ENCODE results near the gene MGAT4B. TPM values are rescaled to one million over a fixed set of nuclear protein-coding genes. Genes with fewer than 3 reads are reported as not detected.

The MGAT4B gene
- total RNA-seq, 1 donor from 2014 or later: 118 TPM

- peaks cover 52% of the 10 kb centered on the region for H3K36me3 ChIP-seq
- H3K4me3 ChIP-seq: no peak overlapping the region
- no peaks in the 10 kb centered on the region for H3K27me3 ChIP-seq
- ATAC-seq (peak; percentile 64), DNase-seq (no peak)
- H3K4me1 ChIP-seq: peaks cover 5% of the 10 kb centered on the region
- intact Hi-C loops (cut with DNase I): no loop called here
- no peak for TF ChIP-seq CTCF (IDR thresholded peaks at IDR 0.05)
- H3K27ac ChIP-seq: no peak overlapping the region
- H3K9me3 ChIP-seq: no peaks in the 10 kb centered on the region
These were observed 28.8 kb downstream of the MGAT4B start for GRCh38 chr5:179777909-179778308.

- Histone ChIP-seq H3K4me1 (peaks cover 5% of the 10 kb centered on the region), H3K9me3 (no peaks in the 10 kb centered on the region), H3K27me3 (no peaks in the 10 kb centered on the region), H3K4me3 (no peak overlapping the region), H3K36me3 (peaks cover 57% of the 10 kb centered on the region), H3K27ac (no peak overlapping the region)
- no peak for ATAC-seq
- no peak for DNase-seq
- intact Hi-C loops (cut with DNase I): no loop called here
- no peak for TF ChIP-seq CTCF (IDR thresholded peaks at IDR 0.05)
These were observed 29.2 kb downstream of the MGAT4B start for GRCh38 chr5:179777456-179777855.

GRCh38 chr5:179776411-179776938 is 30.2 kb downstream of the MGAT4B start:
- Histone ChIP-seq H3K36me3 (peaks cover 67% of the 10 kb centered on the region), H3K4me3 (no peak overlapping the region), H3K4me1 (peaks cover 5% of the 10 kb centered on the region), H3K9me3 (no peaks in the 10 kb centered on the region), H3K27me3 (no peaks in the 10 kb centered on the region), H3K27ac (no peak overlapping the region)
- no peak for TF ChIP-seq CTCF (IDR thresholded peaks at IDR 0.05)
- DNase-seq: no peak
- intact Hi-C loops (cut with DNase I): no loop called here
- peak; percentile 8 for ATAC-seq

- H3K4me1 ChIP-seq: no peaks in the 10 kb centered on the region
- H3K36me3 ChIP-seq: peaks cover 87% of the 10 kb centered on the region
- ATAC-seq (peak; percentile 13), DNase-seq (no peak)
- no peaks in the 10 kb centered on the region for H3K9me3 ChIP-seq
- no peak for TF ChIP-seq CTCF (IDR thresholded peaks at IDR 0.05)
- no peak overlapping the region for H3K4me3 ChIP-seq
- H3K27ac ChIP-seq: no peak overlapping the region
- H3K27me3 ChIP-seq: no peaks in the 10 kb centered on the region
- intact Hi-C loops (cut with DNase I): no loop called here
These were observed 32.2 kb downstream of the MGAT4B start for GRCh38 chr5:179774442-179774841.

- ATAC-seq (no peak), DNase-seq (no peak)
- no peak for TF ChIP-seq CTCF (IDR thresholded peaks at IDR 0.05)
- intact Hi-C loops (cut with DNase I): no loop called here
- no peaks in the 10 kb centered on the region for H3K27me3 ChIP-seq
- no peaks in the 10 kb centered on the region for H3K4me1 ChIP-seq
- H3K27ac ChIP-seq: no peak overlapping the region
- H3K9me3 ChIP-seq: no peaks in the 10 kb centered on the region
- H3K4me3 ChIP-seq: no peak overlapping the region
- H3K36me3 ChIP-seq: peaks cover 95% of the 10 kb centered on the region
These were observed 33.0 kb downstream of the MGAT4B start for GRCh38 chr5:179773686-179774040.

- intact Hi-C loops (cut with DNase I): no loop called here
- peaks cover 97% of the 10 kb centered on the region for H3K36me3 ChIP-seq
These were observed 34.3 kb downstream of the MGAT4B start for GRCh38 chr5:179772351-179772750.

More at GRCh38 chr5:179772351-179772750, 34.3 kb downstream of the MGAT4B start:
- Histone ChIP-seq H3K9me3 (no peaks in the 10 kb centered on the region), H3K27me3 (no peaks in the 10 kb centered on the region), H3K27ac (no peak overlapping the region), H3K4me3 (no peak overlapping the region), H3K4me1 (no peaks in the 10 kb centered on the region)
- DNase-seq (no peak), ATAC-seq (peak; percentile 16)
- TF ChIP-seq CTCF (IDR thresholded peaks at IDR 0.05): no peak
